Spleen (tissue), 11 donors: ENCODE measurements around the gene FARP1. TPM values are rescaled to one million over a fixed set of nuclear protein-coding genes. Genes with fewer than 3 reads are reported as not detected.

Source experiments
- DNase-seq: peaks from one replicate; pipeline ENCODE4 v3.0.0-alpha.2; 2020
- H3K27ac ChIP-seq, 8 donors: fragments of 200-600 bp; sonication (generic) in 7 of 8; 1 replicate in 4 of 8; 2 replicates in 4 of 8; pipeline versions ENCODE4 v1.5.0 to v1.8.0; 2016 to 2021; ENCODE audit warnings: inconsistent platforms in 4 of 8, mild to moderate bottlenecking in 4 of 8, moderate library complexity in 1 of 8
- H3K27me3 ChIP-seq, 7 donors: fragments of 200-600 bp; sonication (generic) in 6 of 7; replicated peaks in 1 of 7; 1 replicate in 4 of 7; 2 replicates in 3 of 7; pipeline versions ENCODE4 v1.5.0 to v1.8.0; 2016 to 2021; ENCODE audit warnings: inconsistent platforms in 3 of 7, mild to moderate bottlenecking in 1 of 7
- H3K36me3 ChIP-seq, 6 donors: fragments of 200-600 bp; sonication (generic) in 5 of 6; 1 replicate in 4 of 6; 2 replicates in 2 of 6; pipeline versions ENCODE4 v1.5.0 to v1.8.0; 2016 to 2021; ENCODE audit warnings: inconsistent platforms in 2 of 6
- H3K4me1 ChIP-seq, 6 donors: fragments of 200-600 bp; sonication (generic) in 5 of 6; 1 replicate in 3 of 6; 2 replicates in 3 of 6; pipeline versions ENCODE4 v1.5.0 to v1.8.0; 2016 to 2021; ENCODE audit warnings: inconsistent platforms in 3 of 6
- H3K4me3 ChIP-seq, 8 donors: fragments of 200-600 bp; sonication (generic) in 7 of 8; 1 replicate in 4 of 8; 2 replicates in 4 of 8; pipeline versions ENCODE4 v1.5.0 to v1.8.0; 2016 to 2021; ENCODE audit warnings: inconsistent platforms in 4 of 8, mild to moderate bottlenecking in 4 of 8, moderate library complexity in 2 of 8
- H3K9me3 ChIP-seq, 8 donors: fragments of 200-600 bp; sonication (generic) in 7 of 8; 1 replicate in 4 of 8; 2 replicates in 4 of 8; pipeline versions ENCODE4 v1.5.0 to v1.8.0; 2016 to 2021; ENCODE audit warnings: inconsistent platforms in 4 of 8
- POLR2A ChIP-seq, 3 donors: fragments of 450-650 bp; IDR thresholded peaks; one replicate each; pipeline ENCODE4 v1.5.1; 2017; ENCODE audit warnings: antibody characterized with exemption in 3 of 3, mild to moderate bottlenecking in 1 of 3
- POLR2AphosphoS5 ChIP-seq, 3 donors: sonication (generic); formaldehyde crosslinking; IDR thresholded peaks; one replicate each; pipeline ENCODE4 v1.5.1; 2017; ENCODE audit warnings: antibody characterized with exemption in 3 of 3
- WGBS, 5 donors: extraction: QIAGEN DNeasy Blood & Tissue Kit in 3 of 5; methylation state at CpG; one replicate each; pipeline versions ENCODE4 v1.1.5 to v1.1.7; 2013 to 2018; 5-methylcytosine and 5-hydroxymethylcytosine counted together
- intact Hi-C: fragments of 100-400 bp; cut with DNase I; formaldehyde crosslinking; loops from one replicate; pipeline ENCODE4 v1.15.0; 2023; ENCODE audit warnings: low total_unique reads
- polyA plus RNA-seq, 3 donors: library from polyadenylated mRNA; stranded (reverse); fragments of 200-250 nt; gene quantifications; one replicate each; pipeline ENCODE4 v1.2.1, GENCODE V29; 2013
- total RNA-seq, 7 donors: library from RNA; depleted of rRNA in 3 of 7; stranded (reverse); fragments of >200 nt in 3 of 7; fragmentation: NEBNext Ultra II Directional in 4 of 7; extraction: Animal tissue kit (Norgen Biotek cat#: 25700) in 4 of 7; gene quantifications; one replicate each; pipeline versions ENCODE4 v1.1.0 to v1.2.1, GENCODE V29; 2016 to 2021
- TF ChIP-seq, protein P1 (sequence below), 11 experiments: fragments of 200-600 bp in 7 of 11; fragments of 450-650 bp in 4 of 11; sonication (generic) in 4 of 11; IDR thresholded peaks in 8 of 11; conservative IDR thresholded peaks in 3 of 11; 1 replicate in 7 of 11; 2 replicates in 4 of 11; pipeline versions ENCODE4 v1.4.0 to v1.8.0; 2016 to 2021; ENCODE audit warnings: antibody characterized with exemption in 11 of 11, inconsistent platforms in 4 of 11, mild to moderate bottlenecking in 1 of 11
- donor health status: healthy with polysubstance abuse.
- donor health status: DM: no; HTN: no; CAD: no; lungs with moderate emphysema.
- donor health status: DM: no; HTN: no; CAD: no.
- donor health status: Bipolar disorder and iron deficiency.
- donor health status: healthy.
- donor health status: DM: no; HTN: no; CAD: no.
- donor health status: DM: yes; HTN: yes; CAD: no.

FARP1 gene
- total and polyA plus RNA-seq, 10 donors, result 3.7 to 60.9 (median 33.0) TPM

DNA sequence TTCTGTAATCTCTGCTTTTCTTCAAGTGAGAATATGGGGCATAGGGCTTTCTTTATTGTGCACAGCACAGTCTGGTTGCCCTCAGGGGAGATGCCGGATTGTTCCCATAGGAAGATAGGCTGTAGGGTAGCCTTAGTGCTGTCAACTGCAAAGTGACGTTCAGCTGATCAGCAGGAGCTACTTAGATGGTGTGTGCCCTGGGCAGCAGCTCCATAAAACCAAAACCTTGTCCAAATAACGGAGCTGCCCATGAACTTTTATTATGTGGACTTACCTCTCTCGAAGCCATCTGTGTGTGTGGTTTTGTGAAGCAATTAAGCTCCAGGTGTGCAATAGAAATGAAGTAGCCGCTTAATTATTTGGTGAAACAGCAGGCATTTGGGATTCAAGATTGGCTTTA, 154.2 kb downstream of the FARP1 start:
- intact Hi-C loops, result no loop called here
- Histone ChIP-seq H3K4me3 (no peak overlapping the region), H3K27me3 (no peaks in the 10 kb centered on the region), H3K9me3 (no peaks in the 10 kb centered on the region), H3K4me1 (peaks cover 0 to 8% (median 0%) of the 10 kb centered on the region in 6 donors), H3K36me3 (no peaks in the 10 kb centered on the region), H3K27ac (no peak overlapping the region)
- 74 to 92% (median 84%) methylated on average over 5 of the region's 5 CpGs for WGBS, 5 donors
- DNase-seq, result no peak
- TF ChIP-seq POLR2A (IDR thresholded peaks at IDR 0.05) (no peak), POLR2AphosphoS5 (IDR thresholded peaks at IDR 0.05) (no peak)
- TF ChIP-seq, protein P1, sequence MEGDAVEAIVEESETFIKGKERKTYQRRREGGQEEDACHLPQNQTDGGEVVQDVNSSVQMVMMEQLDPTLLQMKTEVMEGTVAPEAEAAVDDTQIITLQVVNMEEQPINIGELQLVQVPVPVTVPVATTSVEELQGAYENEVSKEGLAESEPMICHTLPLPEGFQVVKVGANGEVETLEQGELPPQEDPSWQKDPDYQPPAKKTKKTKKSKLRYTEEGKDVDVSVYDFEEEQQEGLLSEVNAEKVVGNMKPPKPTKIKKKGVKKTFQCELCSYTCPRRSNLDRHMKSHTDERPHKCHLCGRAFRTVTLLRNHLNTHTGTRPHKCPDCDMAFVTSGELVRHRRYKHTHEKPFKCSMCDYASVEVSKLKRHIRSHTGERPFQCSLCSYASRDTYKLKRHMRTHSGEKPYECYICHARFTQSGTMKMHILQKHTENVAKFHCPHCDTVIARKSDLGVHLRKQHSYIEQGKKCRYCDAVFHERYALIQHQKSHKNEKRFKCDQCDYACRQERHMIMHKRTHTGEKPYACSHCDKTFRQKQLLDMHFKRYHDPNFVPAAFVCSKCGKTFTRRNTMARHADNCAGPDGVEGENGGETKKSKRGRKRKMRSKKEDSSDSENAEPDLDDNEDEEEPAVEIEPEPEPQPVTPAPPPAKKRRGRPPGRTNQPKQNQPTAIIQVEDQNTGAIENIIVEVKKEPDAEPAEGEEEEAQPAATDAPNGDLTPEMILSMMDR (IDR thresholded peaks at IDR 0.05 in 8 of 11, conservative IDR thresholded peaks at IDR 0.05 in 3 of 11), result no peak

GRCh38 chr13:98297745-98298144, 154.9 kb downstream of the FARP1 start:
- TF ChIP-seq POLR2A (IDR thresholded peaks at IDR 0.05) (no peak), POLR2AphosphoS5 (IDR thresholded peaks at IDR 0.05) (no peak)
- TF ChIP-seq, protein P1 (IDR thresholded peaks at IDR 0.05 in 8 of 11, conservative IDR thresholded peaks at IDR 0.05 in 3 of 11), result no peak
- peaks cover 0 to 8% (median 0%) of the 10 kb centered on the region in 6 donors for H3K4me1 ChIP-seq
- H3K27ac ChIP-seq, result no peak overlapping the region
- H3K9me3 ChIP-seq, result no peaks in the 10 kb centered on the region
- DNase-seq, result no peak
- no peaks in the 10 kb centered on the region for H3K36me3 ChIP-seq
- 76 to 86% (median 78%) methylated on average over 9 of the region's 9 CpGs for WGBS, 5 donors
- no peaks in the 10 kb centered on the region for H3K27me3 ChIP-seq
- no peak overlapping the region for H3K4me3 ChIP-seq
- intact Hi-C loops, result no loop called here

GRCh38 chr13:98298599-98298998, 155.7 kb downstream of the FARP1 start:
- Histone ChIP-seq H3K4me1 (peaks cover 0 to 8% (median 0%) of the 10 kb centered on the region in 6 donors), H3K36me3 (no peaks in the 10 kb centered on the region), H3K9me3 (no peaks in the 10 kb centered on the region), H3K4me3 (no peak overlapping the region), H3K27ac (no peak overlapping the region), H3K27me3 (no peaks in the 10 kb centered on the region)
- no peak for DNase-seq
- intact Hi-C loops, result no loop called here
- 56 to 71% (median 61%) methylated on average over 3 of the region's 3 CpGs for WGBS, 5 donors
- TF ChIP-seq POLR2A (IDR thresholded peaks at IDR 0.05) (no peak), POLR2AphosphoS5 (IDR thresholded peaks at IDR 0.05) (no peak)
- TF ChIP-seq, protein P1 (IDR thresholded peaks at IDR 0.05 in 8 of 11, conservative IDR thresholded peaks at IDR 0.05 in 3 of 11), result no peak

DNA sequence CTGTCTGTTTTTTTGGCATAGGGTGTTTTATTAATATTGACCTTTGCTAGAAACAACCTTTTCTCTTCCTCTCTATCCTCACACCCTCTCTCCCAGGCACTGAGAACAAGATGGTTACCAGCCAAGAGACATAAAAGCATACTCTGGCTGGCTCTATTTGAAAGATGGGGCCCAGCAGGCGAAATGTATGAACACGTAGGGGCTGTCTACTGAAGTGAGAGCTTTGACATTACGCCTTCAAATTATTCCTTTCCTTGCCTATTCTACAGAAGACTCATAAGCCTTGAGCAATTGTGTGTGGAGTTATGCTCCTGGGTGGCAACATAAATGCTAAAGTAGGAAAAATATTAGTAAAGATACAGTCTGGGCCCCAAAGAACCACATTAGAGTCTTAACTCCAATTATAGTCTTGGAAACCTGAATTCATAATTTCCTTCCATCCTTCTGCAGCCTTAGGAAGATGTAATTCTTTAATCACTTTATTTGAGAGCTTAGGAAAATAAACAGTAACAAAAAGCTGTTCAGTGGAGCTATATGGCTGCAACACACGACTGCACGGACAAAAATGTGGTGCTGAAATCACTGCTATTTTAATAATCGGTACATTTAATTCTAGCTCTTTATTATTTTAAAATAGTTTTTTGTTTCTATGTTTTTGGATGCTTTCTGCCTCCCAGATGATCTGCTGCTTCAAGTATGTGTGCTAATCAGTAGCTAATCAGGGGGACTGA, 156.5 kb downstream of the FARP1 start:
- WGBS, 5 donors, result 80 to 93% (median 89%) methylated on average over 6 of the region's 6 CpGs
- H3K9me3 ChIP-seq, result no peaks in the 10 kb centered on the region

More for the DNA sequence above, 156.5 kb downstream of the FARP1 start:
- no peak overlapping the region for H3K4me3 ChIP-seq
- peaks cover 0 to 8% (median 0%) of the 10 kb centered on the region in 6 donors for H3K4me1 ChIP-seq
- no peak overlapping the region for H3K27ac ChIP-seq
- H3K27me3 ChIP-seq, result no peaks in the 10 kb centered on the region
- TF ChIP-seq, protein P1 (IDR thresholded peaks at IDR 0.05 in 8 of 11, conservative IDR thresholded peaks at IDR 0.05 in 3 of 11), result no peak
- TF ChIP-seq POLR2A (IDR thresholded peaks at IDR 0.05) (no peak), POLR2AphosphoS5 (IDR thresholded peaks at IDR 0.05) (no peak)
- intact Hi-C loops, result no loop called here
- DNase-seq, result no peak
- H3K36me3 ChIP-seq, result no peaks in the 10 kb centered on the region
